Right ventricle myocardium inferior (tissue), 1 donor: ENCODE data around the gene MBTPS1. TPM values are rescaled to one million over a fixed set of nuclear protein-coding genes. Genes with fewer than 3 reads are reported as not detected.

Source experiments
- ATAC-seq: fragments of 200-7000 bp; cut with Tn5 transposase; one replicate; pipeline ENCODE4 v1.9.1; 2020; ENCODE audit warnings: mild to moderate bottlenecking, moderate library complexity
- DNase-seq: peaks from one replicate; pipeline ENCODE4 v3.0.0; 2021; ENCODE audit errors: missing footprints
- intact Hi-C: fragments of 100-400 bp; cut with DNase I; formaldehyde crosslinking; loops from one replicate; pipeline ENCODE4 v1.11.0; 2022
- long read RNA-seq: library from polyadenylated mRNA; unstranded; transcript quantifications from one replicate; pipeline ENCODE4 v2.0.0, GENCODE V29; 2021
- total RNA-seq: library from RNA; stranded (reverse); fragmentation: NEBNext Ultra II Directional; extraction: Animal tissue kit (Norgen Biotek cat#: 25700); gene quantifications from one replicate; pipeline ENCODE4 v1.2.1, GENCODE V29; 2021
- donor health status: DM: no; HTN: yes; CAD: no; lungs with severe emphysema.

MBTPS1 gene
- total RNA-seq = 70.2 TPM
- long read RNA-seq, full-length matches to known transcripts = 25 of 50 reads
- long read RNA-seq, partial matches to known transcripts = 19 of 50 reads
- long read RNA-seq, other reads (novel, unspliced or antisense) = 6 of 50 reads

GRCh38 chr16:84116720-84117493 is at the start of gene MBTPS1:
MBTPS1 (minus strand) TSS chr16:84116942; CDS start chr16:84101783, 15,159 bp downstream.
- DNase-seq = peak; percentile 99
- intact Hi-C loops = loop anchor here (2.0 kb wide), 2 partner anchors 22 to 70 kb away; partner anchors contain the start of gene TAF1C
- ATAC-seq = peak; percentile 99

GRCh38 chr16:84165746-84166145 is 49.0 kb upstream of the MBTPS1 start:
- no peak for ATAC-seq
- peak; percentile 23 for DNase-seq
- intact Hi-C loops = no loop called here

GRCh38 chr16:84161801-84162200 is 45.1 kb upstream of the MBTPS1 start:
- DNase-seq (no peak), ATAC-seq (no peak)
- intact Hi-C loops = no loop called here

- DNase-seq = no peak
- ATAC-seq = no peak
- intact Hi-C loops = no loop called here
Measured at GRCh38 chr16:84161037-84161436, 44.3 kb upstream of the MBTPS1 start.

- ATAC-seq (no peak), DNase-seq (no peak)
- intact Hi-C loops = no loop called here
Measured at GRCh38 chr16:84159800-84160199, 43.1 kb upstream of the MBTPS1 start.

- ATAC-seq = no peak
- DNase-seq = no peak
- intact Hi-C loops = no loop called here
Measured at GRCh38 chr16:84159007-84159406, 42.3 kb upstream of the MBTPS1 start.

- intact Hi-C loops = no loop called here
- no peak for DNase-seq
- ATAC-seq = no peak
Measured at GRCh38 chr16:84156342-84156784, 39.6 kb upstream of the MBTPS1 start.

GRCh38 chr16:84155771-84156170 is 39.0 kb upstream of the MBTPS1 start:
- no peak for DNase-seq
- ATAC-seq = no peak
- intact Hi-C loops = no loop called here

- no peak for ATAC-seq
- DNase-seq = no peak
- intact Hi-C loops = no loop called here
Measured at GRCh38 chr16:84155226-84155625, 38.5 kb upstream of the MBTPS1 start.

GRCh38 chr16:84153660-84154214 is 37.0 kb upstream of the MBTPS1 start:
- ATAC-seq (no peak), DNase-seq (no peak)
- intact Hi-C loops = no loop called here

- ATAC-seq (no peak), DNase-seq (no peak)
- intact Hi-C loops = no loop called here
Measured at GRCh38 chr16:84150926-84151325, 34.2 kb upstream of the MBTPS1 start.

GRCh38 chr16:84144859-84145639 is 28.3 kb upstream of the MBTPS1 start, which contains the start of the genes DNAAF1 and HSDL1:
DNAAF1 (plus strand) TSS chr16:84145308; CDS start chr16:84145441, 133 bp downstream.
HSDL1 (minus strand) TSS chr16:84145177; CDS start chr16:84131321, 13,856 bp downstream.
- intact Hi-C loops = loop anchor here (2.0 kb wide), 1 partner anchor 32 kb away; no protein-coding TSS in a partner anchor
- peak; percentile 95 for ATAC-seq

GRCh38 chr16:84144209-84144858 is 27.6 kb upstream of the MBTPS1 start:
- ATAC-seq = peak; percentile 27
- DNase-seq = peak; percentile 78
- intact Hi-C loops = loop anchor here (2.0 kb wide), 1 partner anchor 32 kb away; no protein-coding TSS in a partner anchor

More at GRCh38 chr16:84144859-84145639, 28.3 kb upstream of the MBTPS1 start, which contains the start of the genes DNAAF1 and HSDL1:
- DNase-seq = peak; percentile 95

GRCh38 chr16:84143784-84144199 is 27.1 kb upstream of the MBTPS1 start:
- ATAC-seq = no peak

GRCh38 chr16:84143081-84143480 is 26.3 kb upstream of the MBTPS1 start:
- intact Hi-C loops = no loop called here
- DNase-seq = no peak
- no peak for ATAC-seq

More at GRCh38 chr16:84143784-84144199, 27.1 kb upstream of the MBTPS1 start:
- intact Hi-C loops = loop anchor here (2.0 kb wide), 1 partner anchor 33 kb away; no protein-coding TSS in a partner anchor
- DNase-seq = no peak

- ATAC-seq (no peak), DNase-seq (no peak)
- intact Hi-C loops = no loop called here
Measured at GRCh38 chr16:84141143-84141670, 24.5 kb upstream of the MBTPS1 start.

- ATAC-seq (no peak), DNase-seq (no peak)
- intact Hi-C loops = loop anchor here (2.0 to 5.0 kb wide), 2 partner anchors 23 to 52 kb away; partner anchors contain the start of gene MBTPS1
Measured at GRCh38 chr16:84139628-84140258, 23.0 kb upstream of the MBTPS1 start.
